ENCODE measurements around the gene BCR. TPM values are rescaled to one million over a fixed set of nuclear protein-coding genes. Genes with fewer than 3 reads are reported as not detected.

The BCR gene
- total and polyA plus RNA-seq, 2 of the 13 experiments (the other 11 are each of a cell fraction or from before 2014, with no cell fraction given), result 19.9 to 33.6 TPM

DNA sequence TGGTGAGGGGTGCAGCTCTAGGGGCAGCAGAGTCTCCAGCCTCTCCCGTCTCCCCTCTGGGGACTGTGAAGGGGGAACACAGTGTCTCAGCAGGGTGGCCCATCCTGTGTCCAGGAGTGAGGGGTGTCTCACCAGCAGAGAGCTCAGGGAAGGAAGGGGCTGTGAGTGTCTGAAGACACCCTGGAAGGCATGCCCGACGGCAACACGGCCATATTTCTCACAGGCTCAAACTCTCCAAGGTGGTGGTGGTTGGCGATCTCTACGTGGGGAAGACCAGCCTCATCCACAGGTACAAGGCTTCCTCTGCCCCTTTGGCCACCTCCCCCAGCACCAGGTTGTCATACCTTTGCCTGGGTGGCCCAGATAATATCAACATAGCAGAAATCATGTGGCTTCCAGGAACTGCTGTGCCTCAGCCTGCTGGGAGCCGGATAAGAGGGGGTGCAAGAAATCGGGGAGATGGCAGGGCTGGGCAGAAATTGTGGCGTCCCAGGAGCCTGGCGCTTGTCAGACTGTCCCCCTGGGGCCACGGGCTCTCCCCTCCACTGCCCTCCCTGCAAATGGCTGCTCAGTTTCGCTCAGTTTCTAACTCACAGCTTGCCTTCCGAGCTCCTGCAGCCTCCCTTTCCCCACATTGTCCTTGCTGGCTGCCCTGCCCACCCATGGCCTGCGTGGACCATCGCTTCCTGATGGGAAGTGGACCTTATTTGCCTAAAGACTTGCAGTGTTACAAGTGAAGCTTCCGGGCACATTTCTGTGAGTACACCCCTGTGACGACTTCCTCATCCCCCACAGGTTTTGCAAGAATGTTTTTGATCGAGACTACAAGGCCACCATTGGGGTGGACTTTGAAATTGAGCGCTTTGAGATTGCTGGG, 27.8 kb upstream of the BCR start (continued):
- TF ChIP-seq, protein P1, sequence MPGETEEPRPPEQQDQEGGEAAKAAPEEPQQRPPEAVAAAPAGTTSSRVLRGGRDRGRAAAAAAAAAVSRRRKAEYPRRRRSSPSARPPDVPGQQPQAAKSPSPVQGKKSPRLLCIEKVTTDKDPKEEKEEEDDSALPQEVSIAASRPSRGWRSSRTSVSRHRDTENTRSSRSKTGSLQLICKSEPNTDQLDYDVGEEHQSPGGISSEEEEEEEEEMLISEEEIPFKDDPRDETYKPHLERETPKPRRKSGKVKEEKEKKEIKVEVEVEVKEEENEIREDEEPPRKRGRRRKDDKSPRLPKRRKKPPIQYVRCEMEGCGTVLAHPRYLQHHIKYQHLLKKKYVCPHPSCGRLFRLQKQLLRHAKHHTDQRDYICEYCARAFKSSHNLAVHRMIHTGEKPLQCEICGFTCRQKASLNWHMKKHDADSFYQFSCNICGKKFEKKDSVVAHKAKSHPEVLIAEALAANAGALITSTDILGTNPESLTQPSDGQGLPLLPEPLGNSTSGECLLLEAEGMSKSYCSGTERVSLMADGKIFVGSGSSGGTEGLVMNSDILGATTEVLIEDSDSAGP (CRISPR knock-in tag; IDR thresholded peaks at IDR 0.05; ENCODE audit: borderline replicate concordance), result no peak
- no peak for TF ChIP-seq NR2F6 (IDR thresholded peaks at IDR 0.05)
- no peak for TF ChIP-seq NR2F6 (CRISPR knock-in tag; IDR thresholded peaks at IDR 0.05)
- no peak for TF ChIP-seq ZIK1 (CRISPR knock-in tag; IDR thresholded peaks at IDR 0.05; ENCODE audit: borderline replicate concordance, low read depth)
- TF ChIP-seq, protein P2, sequence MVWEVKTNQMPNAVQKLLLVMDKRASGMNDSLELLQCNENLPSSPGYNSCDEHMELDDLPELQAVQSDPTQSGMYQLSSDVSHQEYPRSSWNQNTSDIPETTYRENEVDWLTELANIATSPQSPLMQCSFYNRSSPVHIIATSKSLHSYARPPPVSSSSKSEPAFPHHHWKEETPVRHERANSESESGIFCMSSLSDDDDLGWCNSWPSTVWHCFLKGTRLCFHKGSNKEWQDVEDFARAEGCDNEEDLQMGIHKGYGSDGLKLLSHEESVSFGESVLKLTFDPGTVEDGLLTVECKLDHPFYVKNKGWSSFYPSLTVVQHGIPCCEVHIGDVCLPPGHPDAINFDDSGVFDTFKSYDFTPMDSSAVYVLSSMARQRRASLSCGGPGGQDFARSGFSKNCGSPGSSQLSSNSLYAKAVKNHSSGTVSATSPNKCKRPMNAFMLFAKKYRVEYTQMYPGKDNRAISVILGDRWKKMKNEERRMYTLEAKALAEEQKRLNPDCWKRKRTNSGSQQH (CRISPR knock-in tag; IDR thresholded peaks at IDR 0.05; ENCODE audit: low read depth), result no peak
- no peak for TF ChIP-seq HES4 (CRISPR knock-in tag; IDR thresholded peaks at IDR 0.05; ENCODE audit: borderline replicate concordance)
- no peak for TF ChIP-seq MAF1 (CRISPR knock-in tag; IDR thresholded peaks at IDR 0.05; ENCODE audit: borderline replicate concordance)
- TF ChIP-seq, protein P3, sequence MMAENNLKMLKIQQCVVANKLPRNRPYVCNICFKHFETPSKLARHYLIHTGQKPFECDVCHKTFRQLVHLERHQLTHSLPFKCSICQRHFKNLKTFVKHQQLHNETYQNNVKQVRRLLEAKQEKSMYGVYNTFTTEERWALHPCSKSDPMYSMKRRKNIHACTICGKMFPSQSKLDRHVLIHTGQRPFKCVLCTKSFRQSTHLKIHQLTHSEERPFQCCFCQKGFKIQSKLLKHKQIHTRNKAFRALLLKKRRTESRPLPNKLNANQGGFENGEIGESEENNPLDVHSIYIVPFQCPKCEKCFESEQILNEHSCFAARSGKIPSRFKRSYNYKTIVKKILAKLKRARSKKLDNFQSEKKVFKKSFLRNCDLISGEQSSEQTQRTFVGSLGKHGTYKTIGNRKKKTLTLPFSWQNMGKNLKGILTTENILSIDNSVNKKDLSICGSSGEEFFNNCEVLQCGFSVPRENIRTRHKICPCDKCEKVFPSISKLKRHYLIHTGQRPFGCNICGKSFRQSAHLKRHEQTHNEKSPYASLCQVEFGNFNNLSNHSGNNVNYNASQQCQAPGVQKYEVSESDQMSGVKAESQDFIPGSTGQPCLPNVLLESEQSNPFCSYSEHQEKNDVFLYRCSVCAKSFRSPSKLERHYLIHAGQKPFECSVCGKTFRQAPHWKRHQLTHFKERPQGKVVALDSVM (CRISPR knock-in tag; IDR thresholded peaks at IDR 0.05), result no peak
- peak; percentile 53 for TF ChIP-seq GABPA (IDR thresholded peaks at IDR 0.05; ENCODE audit: low read depth, low read length)
- TF ChIP-seq GABPA (CRISPR knock-in tag; IDR thresholded peaks at IDR 0.05; ENCODE audit: low read depth), result peak; percentile 89
- 0 out of 2 replicates have a peak, but pooled peaks have one; percentile 10 for TF ChIP-seq BCL6 (CRISPR knock-in tag; IDR thresholded peaks at IDR 0.05)
- TF ChIP-seq JUNB (CRISPR knock-in tag; IDR thresholded peaks at IDR 0.05; ENCODE audit: borderline replicate concordance), result no peak
- TF ChIP-seq IKZF4 (CRISPR knock-in tag; IDR thresholded peaks at IDR 0.05; ENCODE audit: borderline replicate concordance, low read depth, not compliant biosample characterization), result no peak
- no peak for TF ChIP-seq PHB2 (IDR thresholded peaks at IDR 0.05; ENCODE audit: partially characterized antibody)
- TF ChIP-seq YEATS2 (CRISPR knock-in tag; IDR thresholded peaks at IDR 0.05; ENCODE audit: borderline replicate concordance), result peak; percentile 46; the same call in 1 of the 2 replicates
- no peak for TF ChIP-seq NFIB (CRISPR knock-in tag; IDR thresholded peaks at IDR 0.05; ENCODE audit: borderline replicate concordance)
- TF ChIP-seq ZNF317 (CRISPR knock-in tag; IDR thresholded peaks at IDR 0.05), result no peak
- 0 out of 2 replicates have a peak, but pooled peaks have one; percentile 46 for TF ChIP-seq FOXO1 (CRISPR knock-in tag; IDR thresholded peaks at IDR 0.05)
- no peak for TF ChIP-seq GATA4 (IDR thresholded peaks at IDR 0.05; ENCODE audit: borderline replicate concordance, low read depth)
- TF ChIP-seq, protein P4, sequence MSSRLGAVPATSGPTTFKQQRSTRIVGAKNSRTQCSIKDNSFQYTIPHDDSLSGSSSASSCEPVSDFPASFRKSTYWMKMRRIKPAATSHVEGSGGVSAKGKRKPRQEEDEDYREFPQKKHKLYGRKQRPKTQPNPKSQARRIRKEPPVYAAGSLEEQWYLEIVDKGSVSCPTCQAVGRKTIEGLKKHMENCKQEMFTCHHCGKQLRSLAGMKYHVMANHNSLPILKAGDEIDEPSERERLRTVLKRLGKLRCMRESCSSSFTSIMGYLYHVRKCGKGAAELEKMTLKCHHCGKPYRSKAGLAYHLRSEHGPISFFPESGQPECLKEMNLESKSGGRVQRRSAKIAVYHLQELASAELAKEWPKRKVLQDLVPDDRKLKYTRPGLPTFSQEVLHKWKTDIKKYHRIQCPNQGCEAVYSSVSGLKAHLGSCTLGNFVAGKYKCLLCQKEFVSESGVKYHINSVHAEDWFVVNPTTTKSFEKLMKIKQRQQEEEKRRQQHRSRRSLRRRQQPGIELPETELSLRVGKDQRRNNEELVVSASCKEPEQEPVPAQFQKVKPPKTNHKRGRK (CRISPR knock-in tag; IDR thresholded peaks at IDR 0.05), result no peak
- 0 out of 2 replicates have a peak, but pooled peaks have one; percentile 20 for TF ChIP-seq POGZ (CRISPR knock-in tag; IDR thresholded peaks at IDR 0.05)
- TF ChIP-seq KAT7 (CRISPR knock-in tag; IDR thresholded peaks at IDR 0.05; ENCODE audit: borderline replicate concordance), result no peak
- TF ChIP-seq IRF2 (CRISPR knock-in tag; IDR thresholded peaks at IDR 0.05), result peak; percentile 41; the same call in 1 of the 2 replicates
- TF ChIP-seq ZKSCAN1 (IDR thresholded peaks at IDR 0.05; ENCODE audit: low read length), result no peak
